Brain microvascular endothelial cell (primary cell): Measurements from ENCODE around the gene AFF3.

Experiments used
- DNase-seq: peaks from one replicate; pipeline ENCODE4 v3.0.0-alpha.2; 2020
- H3K27ac ChIP-seq: fragments of 250-450 bp; sonication (Bioruptor Pico); 2 replicates; pipeline ENCODE4 v1.5.1; 2020; ENCODE audit warnings: mild to moderate bottlenecking, moderate library complexity
- H3K27me3 ChIP-seq: fragments of 250-450 bp; sonication (Bioruptor Pico); replicated peaks from 2 replicates; pipeline ENCODE4 v1.5.1; 2020; ENCODE audit warnings: mild to moderate bottlenecking
- H3K36me3 ChIP-seq: fragments of 250-450 bp; sonication (Bioruptor Pico); replicated peaks from 2 replicates; pipeline ENCODE4 v1.5.1; 2020; ENCODE audit warnings: mild to moderate bottlenecking
- H3K4me3 ChIP-seq: 2 replicates; pipeline ENCODE4 v1.5.1; 2011; ENCODE audit warnings: low read depth, mild to moderate bottlenecking, control low read depth, low read length, moderate library complexity
- CTCF ChIP-seq: IDR thresholded peaks from 2 replicates; pipeline ENCODE4 v1.5.1; 2011; ENCODE audit warnings: low read depth, mild to moderate bottlenecking, moderate library complexity, low read length, control low read depth, inconsistent platforms; ENCODE audit errors: missing control alignments
- in situ Hi-C: cut with HindIII; loops from 2 replicates; pipeline ENCODE4 v1.10.0; 2017; ENCODE audit warnings: low sequenced_read_pairs, low pct_ligation_motif_present

The AFF3 gene

DNA sequence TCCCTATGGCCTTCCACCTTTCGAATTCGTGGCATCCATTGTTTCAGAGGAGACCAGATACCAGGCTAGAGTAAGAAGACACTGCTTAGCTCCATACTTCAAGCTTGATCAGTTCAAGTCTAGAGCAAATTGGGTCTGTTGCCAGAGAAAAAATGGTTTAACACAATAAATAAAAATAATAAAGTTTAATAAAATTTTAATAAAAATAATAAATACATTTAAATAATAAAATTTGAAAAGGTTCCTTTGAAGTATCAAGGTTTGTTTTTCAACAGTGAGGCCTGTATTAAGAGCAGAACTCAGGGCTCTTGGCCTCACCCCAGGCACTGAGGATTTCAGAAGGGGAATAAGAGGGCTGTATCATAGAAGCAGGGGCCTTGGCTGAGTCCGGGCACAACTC lies 547.0 kb downstream of the AFF3 start:
- H3K27me3 ChIP-seq: no peaks in the 10 kb centered on the region
- no peak for TF ChIP-seq CTCF
- no peak for DNase-seq
- no peak overlapping the region for H3K4me3 ChIP-seq
- in situ Hi-C loops: no loop called here
- H3K27ac ChIP-seq: no peak overlapping the region
- H3K36me3 ChIP-seq: no peaks in the 10 kb centered on the region

- in situ Hi-C loops: no loop called here
- Histone ChIP-seq H3K36me3 (no peaks in the 10 kb centered on the region), H3K27me3 (no peaks in the 10 kb centered on the region), H3K4me3 (no peak overlapping the region), H3K27ac (no peak overlapping the region)
- DNase-seq: no peak
- TF ChIP-seq CTCF: no peak
Measured at GRCh38 chr2:99593692-99594427, 548.5 kb downstream of the AFF3 start.

DNA sequence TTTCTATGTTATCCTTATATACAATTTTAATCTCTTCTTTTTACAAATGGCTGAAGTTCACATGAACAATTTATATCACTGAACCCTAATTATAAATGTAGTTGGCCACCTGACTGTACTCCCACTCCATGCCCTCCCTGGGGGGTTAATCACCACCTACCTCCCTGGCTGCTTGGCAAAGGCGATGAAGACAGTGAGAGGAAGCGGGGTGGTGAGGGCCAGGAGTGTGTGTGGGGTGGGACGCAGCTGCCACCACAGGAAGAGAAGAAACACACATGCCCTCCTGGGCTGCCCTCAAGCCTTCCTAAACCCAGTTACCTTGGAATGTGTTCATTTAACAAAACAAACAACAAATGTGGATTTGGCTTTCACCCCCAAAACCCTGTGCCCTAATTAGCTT lies 565.6 kb downstream of the AFF3 start:
- Histone ChIP-seq H3K27ac (no peak overlapping the region), H3K36me3 (no peaks in the 10 kb centered on the region), H3K4me3 (no peak overlapping the region), H3K27me3 (no peaks in the 10 kb centered on the region)
- TF ChIP-seq CTCF: no peak
- in situ Hi-C loops: no loop called here
- no peak for DNase-seq

- TF ChIP-seq CTCF: no peak
- Histone ChIP-seq H3K27ac (no peak overlapping the region), H3K36me3 (no peaks in the 10 kb centered on the region), H3K27me3 (no peaks in the 10 kb centered on the region), H3K4me3 (no peak overlapping the region)
- no peak for DNase-seq
- in situ Hi-C loops: no loop called here
Measured at GRCh38 chr2:99573634-99574251, 568.6 kb downstream of the AFF3 start.

DNA sequence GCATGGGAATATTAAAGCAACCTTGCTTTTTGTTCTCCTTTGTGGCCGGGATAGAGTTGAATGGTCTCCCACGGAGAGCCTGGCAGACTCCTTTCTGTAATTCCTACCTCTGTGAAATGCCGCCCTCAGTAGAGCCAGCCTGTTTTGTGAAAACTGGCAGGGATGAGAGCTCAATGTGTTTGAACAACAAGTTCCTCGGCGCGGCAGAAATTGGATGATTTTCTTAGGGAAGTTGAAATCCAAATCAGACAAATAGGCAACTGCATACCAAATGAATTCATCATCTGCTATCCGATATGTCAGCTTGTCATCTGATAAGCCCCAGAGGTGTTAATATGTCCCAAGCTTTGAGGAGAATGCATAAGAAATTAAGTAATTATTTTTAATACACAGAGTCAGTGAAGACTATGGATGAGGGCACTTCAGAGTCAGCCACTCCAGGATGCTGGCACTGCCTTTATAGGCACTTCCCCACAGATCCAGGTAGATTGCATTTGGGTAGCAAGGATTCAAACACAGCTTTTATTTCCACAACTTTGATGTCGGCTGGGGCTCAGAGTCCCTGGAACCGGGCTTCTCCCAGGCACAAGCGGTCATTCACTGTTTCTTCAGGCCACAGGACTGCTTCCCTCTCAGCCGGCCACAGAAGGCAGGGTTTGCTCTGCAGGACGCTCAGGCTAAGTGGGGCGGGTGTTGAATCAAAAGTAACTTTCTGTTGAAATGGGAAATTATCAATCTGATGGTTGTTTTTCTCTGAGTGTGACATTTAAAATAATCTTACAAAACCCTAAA lies 569.8 kb downstream of the AFF3 start:
- no peak for TF ChIP-seq CTCF
- in situ Hi-C loops: no loop called here

More for the DNA sequence above, 569.8 kb downstream of the AFF3 start:
- no peaks in the 10 kb centered on the region for H3K27me3 ChIP-seq
- no peaks in the 10 kb centered on the region for H3K36me3 ChIP-seq
- no peak overlapping the region for H3K27ac ChIP-seq
- DNase-seq: peak; percentile 4
- H3K4me3 ChIP-seq: no peak overlapping the region
